Limb (tissue), 2 donors: ENCODE measurements around the gene TTLL9.
"Not testable (repeated sequence)": the region's sequence is repeated elsewhere in the genome, so short reads cannot be mapped to it uniquely, and the experiment has no call there.

Experiments
- DNase-seq, 2 donors: peaks; one replicate each; pipeline ENCODE4 v3.0.0-alpha.2; 2016; ENCODE audit errors: extremely low spot score in 2 of 2

Gene TTLL9, protein sequence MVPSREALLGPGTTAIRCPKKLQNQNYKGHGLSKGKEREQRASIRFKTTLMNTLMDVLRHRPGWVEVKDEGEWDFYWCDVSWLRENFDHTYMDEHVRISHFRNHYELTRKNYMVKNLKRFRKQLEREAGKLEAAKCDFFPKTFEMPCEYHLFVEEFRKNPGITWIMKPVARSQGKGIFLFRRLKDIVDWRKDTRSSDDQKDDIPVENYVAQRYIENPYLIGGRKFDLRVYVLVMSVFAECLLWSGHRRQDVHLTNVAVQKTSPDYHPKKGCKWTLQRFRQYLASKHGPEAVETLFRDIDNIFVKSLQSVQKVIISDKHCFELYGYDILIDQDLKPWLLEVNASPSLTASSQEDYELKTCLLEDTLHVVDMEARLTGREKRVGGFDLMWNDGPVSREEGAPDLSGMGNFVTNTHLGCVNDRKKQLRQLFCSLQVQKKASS

GRCh38 chr20:31869942-31870725, at the start of gene TTLL9, which contains the start of gene DUSP15:
TTLL9 (plus strand) TSS chr20:31870634; CDS start chr20:31871127, 493 bp downstream.
DUSP15 (minus strand) TSS chr20:31870527; CDS start chr20:31870337, 190 bp downstream.
- peak in 1 of 2 donors; percentile 77 for DNase-seq

DNA sequence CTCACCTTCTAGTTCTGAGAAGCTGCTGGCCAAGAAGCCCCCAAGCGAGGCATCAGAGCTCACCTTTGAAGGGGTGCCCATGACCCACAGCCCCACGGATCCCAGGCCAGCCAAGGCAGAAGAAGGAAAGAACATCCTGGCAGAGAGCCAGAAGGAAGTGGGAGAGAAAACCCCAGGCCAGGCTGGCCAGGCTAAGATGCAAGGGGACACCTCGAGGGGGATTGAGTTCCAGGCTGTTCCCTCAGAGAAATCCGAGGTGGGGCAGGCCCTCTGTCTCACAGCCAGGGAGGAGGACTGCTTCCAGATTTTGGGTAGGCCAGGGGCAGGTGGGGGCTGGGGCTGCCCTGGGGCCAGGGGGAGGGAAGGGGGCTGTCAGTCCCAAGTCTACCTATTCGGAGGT, 49.0 kb upstream of the TTLL9 start:
- DNase-seq: no peak

GRCh38 chr20:31822421-31823330, 47.8 kb upstream of the TTLL9 start:
- peak; percentile 79 to 93 for DNase-seq

DNA sequence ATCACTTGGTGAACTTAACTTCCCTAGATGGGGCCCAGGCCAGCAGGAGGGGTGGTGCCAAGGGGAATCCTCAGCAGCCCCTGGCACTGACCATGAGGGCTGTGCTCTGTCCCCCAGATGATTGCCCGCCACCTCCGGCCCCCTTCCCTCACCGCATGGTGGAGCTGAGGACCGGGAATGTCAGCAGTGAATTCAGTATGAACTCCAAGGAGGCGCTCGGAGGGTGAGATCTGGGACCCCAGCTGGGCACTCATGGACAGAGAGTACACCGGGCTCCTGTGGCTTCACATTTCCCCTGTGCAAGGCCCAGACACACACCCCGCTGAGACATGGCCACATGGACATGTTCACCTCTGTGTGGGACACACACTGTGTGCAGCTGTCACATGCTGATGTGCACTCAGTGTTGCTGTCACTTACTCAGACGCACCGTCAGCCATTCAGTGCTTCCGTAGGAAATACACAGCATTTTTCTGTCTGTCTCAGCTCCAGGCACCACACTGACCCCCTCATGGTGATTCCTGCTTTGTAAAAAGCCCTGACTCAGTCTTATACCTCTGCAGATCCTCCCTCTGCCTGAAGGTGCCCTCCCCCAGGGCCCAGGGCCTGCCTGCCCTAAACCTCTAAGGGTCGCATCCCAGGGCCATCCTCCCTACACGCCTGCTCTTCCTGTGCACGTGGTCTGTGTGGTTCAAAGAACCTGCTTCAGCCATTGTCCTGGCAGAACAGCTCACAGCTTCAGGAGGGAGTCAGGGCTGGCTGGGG, 46.9 kb upstream of the TTLL9 start:
- no peak for DNase-seq

DNA sequence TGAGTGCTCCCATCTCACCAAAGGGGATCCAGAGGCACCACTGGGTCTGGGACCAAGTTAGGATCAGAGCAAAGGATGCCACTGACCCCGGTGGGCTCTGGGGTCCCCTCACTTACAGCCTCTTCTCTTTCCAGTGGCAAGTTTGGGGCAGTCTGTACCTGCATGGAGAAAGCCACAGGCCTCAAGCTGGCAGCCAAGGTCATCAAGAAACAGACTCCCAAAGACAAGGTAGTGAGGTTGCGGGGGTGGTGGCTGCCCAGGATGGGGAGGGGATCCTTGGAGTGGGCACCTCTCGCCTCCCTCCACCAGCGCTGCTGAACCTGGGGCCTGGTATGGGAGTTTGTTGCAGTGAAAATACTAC, 46.3 kb upstream of the TTLL9 start:
- no peak for DNase-seq

DNA sequence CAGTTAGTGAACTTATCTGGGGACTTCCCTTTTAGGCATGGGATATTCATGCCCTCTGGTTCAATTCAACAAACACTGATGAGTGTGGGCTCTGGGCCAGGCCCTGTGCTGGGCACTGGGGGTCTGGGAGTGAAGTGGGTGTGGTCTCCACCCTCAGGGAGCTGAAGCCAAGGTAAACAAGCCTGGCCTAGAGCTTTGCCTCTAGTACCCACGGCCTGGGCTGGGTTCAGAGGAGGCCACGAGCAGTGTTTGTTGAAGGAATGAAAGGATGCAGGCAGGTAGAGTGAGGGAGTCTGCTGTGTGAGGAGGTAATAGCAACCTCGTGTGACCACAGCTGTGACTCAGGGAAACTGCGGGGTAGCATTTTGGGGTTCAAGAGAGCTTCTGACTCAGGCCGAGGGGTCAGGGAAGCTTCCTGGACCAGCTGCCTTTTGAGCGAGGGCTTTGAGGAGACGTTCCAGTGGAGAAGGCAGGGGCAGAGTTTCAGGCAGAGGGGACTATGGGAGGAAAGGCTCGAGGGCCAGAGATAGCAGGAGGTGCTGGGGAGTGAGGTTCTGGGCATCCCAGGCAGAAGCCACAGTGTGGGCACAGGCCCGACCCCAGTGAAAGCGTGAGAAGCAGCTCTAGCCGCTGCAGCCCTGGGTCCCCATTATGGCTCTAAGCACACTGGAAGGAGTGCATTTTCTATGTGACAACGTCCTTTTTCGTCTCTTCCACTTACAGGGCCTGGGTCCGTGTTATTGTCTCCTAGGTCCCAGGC, 45.7 kb upstream of the TTLL9 start:
- no peak for DNase-seq

DNA sequence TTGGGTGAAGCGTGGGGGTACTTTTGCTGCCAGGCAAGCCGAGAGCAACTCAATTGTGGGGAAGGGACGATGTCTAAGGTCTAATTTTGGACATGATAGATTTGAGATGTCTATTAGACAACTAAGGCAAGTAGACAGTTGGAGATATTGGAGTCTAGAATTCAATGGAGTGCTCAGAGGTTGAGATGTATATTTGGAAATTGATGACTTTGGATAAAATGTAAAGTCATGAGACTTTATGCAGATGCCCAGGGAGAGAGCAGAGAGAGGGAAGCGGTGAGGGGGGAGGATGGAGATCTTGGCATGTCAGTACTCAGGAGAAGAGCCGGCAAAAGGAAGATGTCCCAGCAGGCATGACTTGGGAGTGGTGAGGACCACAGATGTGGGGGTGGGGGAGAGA, 44.4 kb upstream of the TTLL9 start:
- no peak for DNase-seq

DNA sequence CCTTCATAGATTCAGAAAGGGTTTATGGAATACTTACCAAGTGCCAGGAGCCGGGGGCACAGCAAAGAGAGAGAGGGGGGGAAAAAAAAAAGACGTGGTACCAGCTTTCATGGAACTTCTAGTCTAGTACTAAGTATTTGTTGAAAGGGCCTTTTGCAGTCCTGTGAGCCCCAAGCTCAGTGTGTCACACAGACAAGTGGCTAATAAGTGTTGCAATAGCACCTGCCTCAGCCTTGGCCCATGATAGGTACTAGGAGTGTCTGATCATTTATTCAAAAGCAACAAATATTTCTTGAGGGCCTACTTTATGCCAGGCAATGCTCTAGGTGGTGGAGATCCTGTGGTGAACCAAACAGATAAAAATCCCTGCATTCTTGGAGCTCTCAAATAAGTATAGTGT, 43.4 kb upstream of the TTLL9 start:
- DNase-seq: no peak

DNA sequence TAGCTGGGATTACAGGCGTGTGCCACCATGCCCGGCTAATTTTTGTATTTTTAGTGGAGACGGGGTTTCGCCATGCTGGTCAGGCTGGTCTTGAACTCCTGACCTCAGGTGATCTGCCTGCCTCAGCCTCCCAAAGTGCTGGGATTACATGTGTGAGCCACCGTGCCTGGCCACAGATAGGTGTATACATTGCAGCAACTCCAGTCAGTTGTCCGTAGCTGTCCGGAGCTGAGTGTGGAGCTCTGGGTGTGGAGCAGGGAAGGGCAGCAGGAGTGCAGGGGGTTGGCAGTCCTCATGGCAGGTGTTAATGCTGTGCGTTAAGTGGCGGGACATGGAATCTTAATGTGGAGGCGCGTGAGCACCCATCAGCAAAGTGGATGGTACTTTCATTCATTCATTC, 42.4 kb upstream of the TTLL9 start:
- DNase-seq: not testable (repeated sequence)

DNA sequence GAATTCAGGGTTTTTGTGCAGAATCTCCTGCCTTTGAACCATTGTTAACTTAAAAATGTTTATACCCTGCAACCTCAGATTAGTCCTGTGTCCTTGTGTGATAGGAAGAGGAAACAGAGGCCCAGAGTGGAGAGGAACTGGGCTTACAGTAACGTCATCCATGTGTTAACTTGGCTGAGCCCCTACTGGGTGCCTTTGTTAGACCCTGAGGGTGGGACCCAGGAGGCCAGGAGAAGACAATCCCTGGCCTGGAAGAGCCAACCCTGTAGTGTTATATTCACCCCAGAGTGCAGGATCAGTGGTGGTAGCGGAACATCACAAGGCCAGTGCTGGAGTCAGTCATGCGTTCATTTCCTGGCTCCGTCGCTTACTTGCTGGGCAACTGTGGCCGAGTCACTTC, 40.7 kb upstream of the TTLL9 start:
- no peak for DNase-seq

DNA sequence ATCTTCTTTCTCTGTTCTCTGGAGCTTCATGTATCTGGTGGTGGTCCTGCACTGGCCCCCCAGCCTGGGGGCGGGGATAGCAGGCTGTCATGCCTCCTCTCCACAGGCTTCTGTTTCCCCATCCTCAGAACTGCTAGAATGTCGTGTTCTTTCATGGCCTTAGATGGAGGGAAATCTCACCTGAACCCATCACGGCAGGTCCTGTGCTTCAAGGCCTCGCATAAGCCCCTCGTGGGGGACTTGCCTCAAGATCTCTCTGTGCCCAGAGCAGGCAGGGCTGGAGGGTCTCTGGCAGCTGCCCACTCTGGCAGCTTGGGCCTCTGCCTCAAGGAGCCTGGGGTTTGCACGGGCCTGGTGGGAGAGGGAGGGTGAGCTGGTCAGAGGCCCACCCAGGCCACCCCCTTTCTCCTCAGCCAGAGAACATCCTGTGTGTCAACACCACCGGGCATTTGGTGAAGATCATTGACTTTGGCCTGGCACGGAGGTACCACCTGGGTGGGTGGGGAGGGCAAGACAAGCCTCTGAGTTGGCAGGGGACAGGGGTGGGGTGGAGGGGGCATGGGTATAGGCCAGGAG, 39.9 kb upstream of the TTLL9 start:
- no peak for DNase-seq

- DNase-seq: no peak
Observed at GRCh38 chr20:31831211-31831610, 39.2 kb upstream of the TTLL9 start.

DNA sequence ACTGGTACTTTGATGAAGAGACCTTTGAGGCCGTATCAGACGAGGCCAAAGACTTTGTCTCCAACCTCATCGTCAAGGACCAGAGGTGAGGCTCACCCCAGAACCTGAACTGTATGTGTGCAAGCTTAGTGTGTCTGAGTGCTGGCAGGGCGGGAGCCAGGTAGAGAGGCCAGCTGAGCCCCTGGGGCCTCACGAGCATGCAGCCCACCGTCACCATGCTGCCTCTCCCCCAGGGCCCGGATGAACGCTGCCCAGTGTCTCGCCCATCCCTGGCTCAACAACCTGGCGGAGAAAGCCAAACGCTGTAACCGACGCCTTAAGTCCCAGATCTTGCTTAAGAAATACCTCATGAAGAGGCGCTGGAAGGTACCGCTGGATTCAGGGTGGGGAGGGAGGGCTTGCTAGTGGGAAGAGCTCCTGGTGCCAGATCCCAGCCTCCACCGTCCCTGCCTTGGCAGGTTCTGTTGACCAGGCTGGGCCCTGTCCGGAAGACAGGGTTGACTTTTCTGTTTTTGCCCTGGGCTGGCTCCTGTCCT, 38.6 kb upstream of the TTLL9 start:
- no peak for DNase-seq

- DNase-seq: peak in 1 of 2 donors; percentile 79
Observed at GRCh38 chr20:31833130-31833930, 37.1 kb upstream of the TTLL9 start.

DNA sequence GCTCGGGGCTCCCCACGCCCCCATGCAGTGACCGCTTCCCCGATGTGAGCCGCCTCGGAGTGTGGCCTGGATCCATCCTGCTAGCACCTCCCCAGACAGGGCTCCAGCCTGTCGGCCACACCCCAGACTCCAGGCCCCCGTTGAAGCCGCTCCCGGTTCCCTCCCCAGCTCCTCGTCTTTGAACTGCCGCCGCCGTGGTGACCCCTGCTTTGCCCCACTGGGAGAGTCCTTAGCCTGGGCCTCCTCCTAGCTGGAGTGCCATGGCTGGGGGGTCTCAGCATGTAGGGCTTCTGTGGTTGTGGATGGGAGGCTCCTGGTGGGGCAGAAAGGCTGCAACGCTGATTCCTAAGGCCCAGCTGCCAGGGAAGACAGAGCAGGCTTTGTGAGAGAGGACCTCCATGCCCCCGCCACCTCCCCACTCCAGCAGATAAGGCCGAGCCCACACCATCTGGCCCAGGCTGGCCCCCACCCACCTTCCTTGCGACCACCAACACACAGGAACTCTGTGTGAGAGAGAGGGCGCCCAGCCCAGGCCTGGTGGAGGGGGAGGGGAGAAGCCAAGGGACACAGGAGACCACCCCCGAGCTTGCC, 36.4 kb upstream of the TTLL9 start:
- DNase-seq: no peak

DNA sequence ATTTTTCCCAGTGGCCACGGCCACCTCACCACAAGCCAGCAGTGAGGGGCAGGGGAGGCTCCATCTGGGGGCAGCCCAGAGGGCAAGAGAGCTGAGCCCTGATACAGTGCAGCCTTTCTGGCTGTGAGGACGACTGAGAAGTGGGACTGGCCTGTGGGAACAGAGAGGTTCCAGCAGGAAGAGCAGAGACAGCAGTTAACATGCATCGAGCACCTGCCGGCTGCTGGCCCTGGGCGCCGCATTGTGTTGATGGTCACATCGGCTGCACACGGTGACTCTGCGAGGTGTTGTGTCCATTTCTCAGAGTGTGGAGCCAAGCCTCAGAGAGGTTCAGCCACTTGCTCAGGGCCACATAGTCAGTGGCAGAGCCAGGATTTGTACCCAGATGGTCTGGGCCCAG, 34.9 kb upstream of the TTLL9 start:
- DNase-seq: no peak

- peak in 1 of 2 donors; percentile 64 for DNase-seq
Observed at GRCh38 chr20:31835977-31836852, 34.2 kb upstream of the TTLL9 start.
